Kidney capillary endothelial cell (primary cell): ENCODE results near the gene CDC73.
"Not testable (repeated sequence)": the region's sequence is repeated elsewhere in the genome, so short reads cannot be mapped to it uniquely, and the experiment has no call there.

Source experiments
- DNase-seq: peaks from one replicate; pipeline ENCODE4 v3.0.0-alpha.2; 2018; ENCODE audit warnings: low spot score

CDC73 gene

DNA sequence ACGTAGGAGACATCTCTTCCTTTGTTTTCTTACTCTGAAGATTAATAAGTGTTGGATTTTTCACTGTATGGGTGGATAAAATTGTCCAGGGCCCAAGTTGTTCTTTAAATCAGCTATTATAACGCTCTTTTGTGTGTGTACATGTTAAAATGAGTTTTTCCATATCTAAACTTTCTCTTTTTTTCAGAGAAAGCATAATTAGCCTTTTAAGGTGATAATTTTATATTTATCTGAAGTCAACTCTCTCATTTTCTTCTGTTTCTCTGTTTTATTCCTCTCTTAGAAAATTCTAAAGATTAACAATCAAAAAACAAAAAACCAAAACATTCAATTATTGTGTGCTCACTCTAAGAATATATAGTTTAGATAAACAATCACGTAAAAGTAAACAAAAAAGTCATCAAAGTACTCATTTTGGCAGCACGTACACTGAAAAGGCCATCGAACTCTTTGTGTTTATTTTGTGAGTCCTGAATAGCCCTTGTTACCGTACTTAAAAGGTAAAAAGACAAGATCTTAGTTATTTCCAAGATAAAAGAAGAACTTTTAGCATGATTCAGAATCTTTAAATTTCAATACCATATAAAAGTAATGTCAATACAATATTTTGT is 7.2 kb upstream of the CDC73 start:
- no peak for DNase-seq

DNA sequence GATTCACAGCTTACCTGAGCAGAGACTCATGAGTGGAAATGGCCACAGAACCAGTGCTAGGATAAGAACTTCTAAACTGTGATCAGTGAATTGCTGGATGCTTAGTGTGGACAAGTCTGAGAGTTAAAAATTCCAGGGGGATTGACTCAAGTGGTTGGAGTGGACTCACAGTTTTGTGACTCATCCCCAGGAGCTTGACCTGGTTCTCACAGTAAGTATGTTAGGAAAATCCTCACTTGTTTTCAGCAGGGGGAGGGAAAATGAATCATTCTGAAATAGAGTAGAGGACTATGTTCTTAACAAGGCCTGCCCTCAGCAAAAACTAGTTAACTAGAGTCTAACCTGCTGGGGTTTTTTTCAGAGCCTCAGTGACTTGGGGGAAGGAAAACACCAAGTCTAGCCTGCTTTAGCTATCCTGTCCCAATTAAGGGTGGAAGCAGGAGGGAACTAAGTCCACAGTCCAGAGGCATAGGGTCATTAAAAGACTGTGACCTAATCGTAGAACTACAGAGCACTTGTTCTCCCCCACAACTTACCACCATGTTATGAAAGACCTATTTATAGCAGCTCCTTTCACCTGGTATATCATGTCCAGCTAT is 6.1 kb upstream of the CDC73 start:
- DNase-seq = peak; percentile 90

DNA sequence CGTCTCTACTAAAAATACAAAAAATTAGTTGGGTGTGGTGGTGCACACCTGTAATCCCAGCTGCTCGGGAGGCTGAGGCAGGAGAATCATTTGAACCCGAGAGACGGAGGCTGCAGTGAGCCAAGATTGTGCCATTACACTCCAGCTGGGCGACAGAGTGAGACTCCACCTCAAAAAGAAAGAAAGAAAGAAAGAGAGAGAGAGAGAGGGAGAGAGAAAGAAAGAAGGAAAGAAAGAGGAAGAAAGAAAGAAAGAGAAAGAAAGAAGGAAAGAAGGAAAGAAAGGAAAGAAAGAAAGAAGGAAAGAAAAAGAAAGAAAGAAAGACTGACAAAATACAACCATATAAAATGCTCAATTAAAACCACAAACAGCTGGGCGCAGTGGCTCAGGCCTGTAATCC is 4.7 kb upstream of the CDC73 start:
- not testable (repeated sequence) for DNase-seq

DNA sequence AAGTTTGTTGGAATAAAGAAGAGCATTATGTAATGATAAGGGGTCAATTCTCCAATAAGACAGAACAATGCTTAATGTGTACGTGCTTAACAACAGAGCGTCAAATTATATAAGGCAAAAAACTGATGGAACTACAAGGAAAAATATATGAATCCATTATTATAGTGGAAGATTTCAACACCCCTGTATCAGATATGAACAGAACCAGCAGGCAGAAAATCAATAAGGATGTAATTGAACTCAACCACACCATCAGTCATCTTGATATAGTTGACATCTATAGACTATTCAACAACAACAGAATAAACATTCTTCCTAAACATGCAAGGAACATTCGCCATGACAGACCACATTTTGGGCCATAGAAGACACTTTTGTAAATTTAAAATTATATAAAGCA is 3.6 kb upstream of the CDC73 start:
- no peak for DNase-seq

DNA sequence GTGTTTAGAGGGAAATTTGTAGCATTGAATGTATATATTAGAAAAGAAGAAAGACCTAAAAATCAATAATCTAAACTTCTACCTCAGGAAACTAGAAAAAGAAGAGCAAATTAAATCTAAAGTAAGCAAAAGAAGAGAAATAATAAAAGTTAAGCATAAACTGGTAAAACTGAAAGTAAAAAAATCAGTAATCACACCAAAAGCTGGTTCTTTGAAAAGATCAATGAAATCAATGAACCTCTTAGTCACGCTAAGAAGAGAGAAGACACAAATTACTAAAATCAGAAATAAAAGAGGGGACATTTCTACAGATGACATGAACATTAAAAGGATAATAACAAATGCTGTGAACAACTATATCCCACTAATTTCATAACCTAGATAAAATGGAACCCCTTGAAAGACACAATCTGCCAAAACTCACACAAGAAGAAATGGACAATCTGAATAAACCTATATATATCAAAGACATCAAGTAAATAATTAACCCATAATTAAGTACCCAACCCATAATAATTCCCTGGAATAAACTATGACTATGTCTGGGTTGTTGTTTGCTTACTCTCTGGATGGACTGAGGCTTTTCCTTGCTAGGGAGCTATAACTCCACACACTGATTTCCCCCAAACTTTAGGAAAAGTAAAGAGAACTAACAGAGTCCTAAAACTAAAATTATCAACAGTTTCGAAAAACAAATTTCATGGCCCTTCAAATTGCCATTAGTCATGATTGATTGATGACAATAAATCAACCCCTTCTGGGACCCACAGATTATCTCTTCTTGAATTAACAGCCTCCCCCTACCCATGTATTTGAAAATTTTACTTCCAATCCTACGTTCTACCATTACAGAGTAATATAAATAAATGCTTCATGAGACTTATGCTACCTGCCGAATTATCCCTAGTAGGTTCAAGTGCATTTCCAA is 2.8 kb upstream of the CDC73 start:
- DNase-seq = no peak

DNA sequence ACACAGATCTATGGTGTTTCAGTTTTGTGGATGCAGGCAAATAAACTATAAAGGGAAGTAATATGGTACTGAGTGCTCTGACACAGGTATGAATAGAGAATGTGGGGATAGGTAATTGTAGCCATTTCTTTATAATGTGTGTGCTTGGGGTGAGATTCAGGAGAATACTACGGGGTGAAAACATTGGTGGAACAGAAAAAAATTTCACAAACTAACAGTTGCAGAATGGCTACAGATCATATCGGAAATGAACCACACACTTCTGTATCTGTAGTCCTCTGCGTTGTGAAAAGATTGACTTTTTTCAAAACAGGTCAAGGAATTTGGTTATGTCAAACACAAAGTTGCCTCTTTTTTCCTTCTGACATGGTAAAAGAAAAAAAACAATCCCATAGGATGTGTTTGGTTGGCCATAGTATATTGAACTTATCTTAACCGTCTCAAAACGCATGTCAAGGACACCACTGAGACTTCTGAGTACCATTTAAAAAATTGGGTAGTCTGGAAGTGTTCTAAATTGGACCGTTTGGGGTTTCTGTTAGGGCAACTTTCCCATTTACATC is 1.1 kb upstream of the CDC73 start:
- DNase-seq = no peak

DNA sequence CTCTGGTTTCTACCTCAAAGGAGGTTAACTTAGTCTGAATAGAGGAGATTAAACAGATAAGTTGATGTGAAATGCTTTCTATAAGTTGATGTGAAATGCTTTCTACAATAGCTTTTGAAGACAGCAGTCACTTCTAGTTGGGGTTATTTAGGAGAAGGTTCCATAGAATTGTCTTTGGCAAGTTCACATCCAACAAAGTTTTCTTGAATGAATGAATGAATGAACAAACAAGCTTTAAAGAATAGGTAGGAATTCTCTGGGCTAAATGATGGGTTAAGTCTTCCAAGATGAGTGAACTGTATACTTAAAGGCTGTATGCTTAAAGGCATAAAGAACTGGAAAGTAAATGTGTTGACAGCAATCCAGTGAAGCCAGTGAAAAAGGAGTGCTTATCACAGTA is 1.9 kb downstream of the CDC73 start:
- no peak for DNase-seq

DNA sequence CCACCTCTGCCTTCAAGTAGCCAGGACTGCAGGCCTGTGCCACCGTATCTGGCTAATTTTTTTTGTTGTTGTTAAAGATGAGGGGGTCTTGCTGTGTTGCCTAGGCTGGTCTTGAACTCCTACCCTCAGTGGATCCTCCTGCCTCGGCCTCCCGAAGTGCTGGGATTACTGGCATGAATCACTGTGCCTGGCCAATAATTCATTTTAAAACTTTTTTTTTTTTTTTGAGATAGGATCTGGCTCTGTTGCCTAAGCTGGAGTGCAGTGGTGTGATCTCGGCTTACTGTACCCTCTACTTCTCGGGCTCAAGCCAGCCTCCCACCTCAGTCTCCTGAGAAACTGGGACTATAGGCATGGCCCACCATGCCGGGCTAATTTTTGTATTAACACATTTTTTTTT is 3.5 kb downstream of the CDC73 start:
- no peak for DNase-seq

DNA sequence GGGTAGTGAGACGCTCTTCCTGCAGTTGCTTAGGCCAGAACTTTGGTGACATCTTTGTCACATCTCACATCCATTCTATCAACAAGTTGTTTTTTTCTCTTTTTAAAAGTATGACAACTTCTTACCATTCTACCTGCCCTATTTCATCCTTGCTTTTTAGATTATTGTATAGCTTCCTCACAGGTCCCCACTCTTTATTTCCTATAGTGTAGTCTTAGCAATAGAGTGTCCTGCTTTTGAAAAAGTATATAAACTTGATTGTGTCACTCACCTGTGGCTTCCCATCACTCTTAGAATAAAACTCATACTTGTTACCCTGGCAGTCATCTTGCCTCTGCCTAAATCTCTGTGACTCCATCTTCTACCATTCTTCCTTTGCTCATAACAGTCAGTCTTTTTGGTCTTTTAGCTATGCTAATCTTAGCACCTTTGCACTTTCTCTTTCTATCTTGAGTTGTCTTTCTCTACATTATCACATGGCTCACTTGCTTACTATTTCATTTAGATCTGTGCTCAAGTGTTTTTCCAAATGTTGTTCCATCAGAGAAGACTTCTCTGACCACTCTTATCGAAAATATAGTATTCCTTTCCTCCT is 9.5 kb downstream of the CDC73 start:
- no peak for DNase-seq

DNA sequence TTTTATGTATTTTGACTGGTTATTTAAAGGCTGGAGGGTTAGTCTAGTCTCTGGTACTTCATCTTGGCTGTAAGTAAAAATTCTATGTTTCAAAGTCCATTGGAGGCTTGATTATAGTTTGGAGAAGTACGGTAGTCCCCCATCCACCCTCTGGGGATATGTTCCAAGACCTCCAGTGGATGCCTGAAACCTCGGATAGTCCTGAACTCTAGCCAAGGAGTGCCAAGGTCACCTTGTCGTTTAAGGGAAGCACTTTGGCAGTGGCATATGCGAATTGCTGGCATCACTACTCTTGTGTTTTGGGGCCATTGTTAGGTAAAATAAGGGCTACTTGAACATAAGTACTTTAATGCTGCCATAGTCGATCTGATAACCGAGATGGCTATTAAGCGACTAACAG is 18.4 kb downstream of the CDC73 start:
- DNase-seq = no peak

DNA sequence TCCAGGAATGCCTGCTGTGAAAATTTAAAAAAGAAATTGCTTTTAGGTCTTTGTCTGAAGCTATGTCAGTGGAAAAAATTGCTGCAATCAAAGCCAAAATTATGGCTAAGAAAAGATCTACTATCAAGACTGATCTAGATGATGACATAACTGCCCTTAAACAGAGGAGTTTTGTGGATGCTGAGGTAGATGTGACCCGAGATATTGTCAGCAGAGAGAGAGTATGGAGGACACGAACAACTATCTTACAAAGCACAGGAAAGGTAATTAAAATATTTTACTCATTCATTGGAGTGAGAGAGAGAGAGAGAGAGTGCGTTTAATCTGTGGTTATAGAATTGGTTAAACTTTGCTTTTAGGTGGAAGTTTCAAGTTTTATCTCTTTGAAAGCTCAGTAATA is 20.0 kb downstream of the CDC73 start:
- no peak for DNase-seq

DNA sequence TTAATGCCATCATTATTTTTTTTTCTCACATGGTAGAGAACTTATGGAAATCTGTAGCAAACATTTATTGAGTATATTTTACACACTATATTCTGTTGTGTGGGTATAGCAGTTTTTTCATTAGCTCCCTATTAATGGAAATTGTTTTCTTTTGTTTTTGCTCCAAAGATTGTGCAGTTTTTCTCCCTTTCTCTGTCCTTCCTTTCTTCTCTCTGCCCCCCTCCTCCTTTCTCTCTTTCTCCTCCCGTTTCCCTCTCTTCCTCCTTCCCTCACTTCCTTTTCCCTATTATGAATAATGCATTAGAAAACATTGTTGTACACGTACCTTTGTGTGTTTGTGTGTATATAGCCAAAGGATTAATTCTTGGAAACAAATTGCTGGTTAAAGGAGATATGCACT is 20.6 kb downstream of the CDC73 start:
- no peak for DNase-seq

DNA sequence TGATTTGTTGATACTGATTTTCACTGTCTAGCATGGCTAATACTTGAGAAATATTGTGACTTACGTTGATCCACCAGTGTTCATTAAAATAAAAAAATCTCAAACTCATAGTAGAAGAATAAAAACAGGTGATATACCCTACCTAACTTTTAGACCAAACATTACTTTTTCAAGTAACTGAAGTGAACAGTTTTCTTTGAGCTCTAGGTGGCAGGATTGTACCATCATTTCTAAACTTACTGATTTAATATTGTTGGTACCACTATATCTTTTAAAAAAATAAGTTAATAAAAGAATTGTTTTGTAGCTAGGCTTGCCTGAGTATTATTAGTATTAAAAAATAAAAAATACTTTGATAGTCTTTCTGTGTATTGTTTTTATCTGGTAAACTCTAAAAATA is 21.5 kb downstream of the CDC73 start:
- no peak for DNase-seq

DNA sequence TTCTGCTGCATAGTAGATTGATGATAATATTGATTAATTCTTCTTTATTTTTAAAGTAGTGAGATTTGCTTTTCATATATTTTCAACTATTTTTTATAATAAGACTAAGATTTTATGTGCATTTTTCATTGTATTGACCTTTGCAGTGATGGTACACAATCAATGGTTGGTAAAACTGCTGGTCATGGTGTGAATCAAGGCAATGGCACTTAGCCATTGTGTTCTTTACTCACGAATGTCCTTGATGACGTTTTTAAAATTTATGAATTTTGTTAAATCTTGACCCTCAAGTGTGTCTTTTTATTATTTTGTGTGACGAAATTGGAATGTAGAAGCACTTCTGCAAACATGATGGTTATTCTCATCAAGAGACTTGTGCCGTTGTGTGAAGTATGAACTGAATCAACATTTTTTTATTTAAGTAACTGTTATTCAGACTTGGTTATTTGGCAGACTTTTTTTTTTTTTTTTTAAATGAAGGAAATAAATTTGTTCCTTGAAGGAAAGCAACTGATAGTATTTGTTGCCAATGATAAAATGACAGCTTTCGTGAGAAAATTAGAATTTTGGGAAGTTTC is 22.6 kb downstream of the CDC73 start:
- no peak for DNase-seq

DNA sequence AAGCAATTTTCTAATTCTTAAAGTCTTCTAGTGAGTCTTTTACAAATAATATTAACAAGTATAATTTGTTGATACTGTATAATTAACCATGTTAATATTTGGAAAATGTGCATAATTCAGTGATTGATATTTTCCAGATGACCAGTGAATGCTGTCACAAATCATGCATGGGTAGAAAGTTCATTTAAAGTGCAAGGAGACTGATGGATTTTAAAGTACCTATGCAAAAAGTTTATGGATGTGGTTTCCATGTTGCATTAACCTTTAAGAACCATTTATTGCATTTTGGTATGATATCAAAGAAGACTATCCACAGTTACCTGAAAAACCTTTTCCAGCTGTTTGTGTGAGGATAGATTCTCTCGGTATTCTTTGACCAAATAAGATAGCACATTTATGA is 23.2 kb downstream of the CDC73 start:
- no peak for DNase-seq

DNA sequence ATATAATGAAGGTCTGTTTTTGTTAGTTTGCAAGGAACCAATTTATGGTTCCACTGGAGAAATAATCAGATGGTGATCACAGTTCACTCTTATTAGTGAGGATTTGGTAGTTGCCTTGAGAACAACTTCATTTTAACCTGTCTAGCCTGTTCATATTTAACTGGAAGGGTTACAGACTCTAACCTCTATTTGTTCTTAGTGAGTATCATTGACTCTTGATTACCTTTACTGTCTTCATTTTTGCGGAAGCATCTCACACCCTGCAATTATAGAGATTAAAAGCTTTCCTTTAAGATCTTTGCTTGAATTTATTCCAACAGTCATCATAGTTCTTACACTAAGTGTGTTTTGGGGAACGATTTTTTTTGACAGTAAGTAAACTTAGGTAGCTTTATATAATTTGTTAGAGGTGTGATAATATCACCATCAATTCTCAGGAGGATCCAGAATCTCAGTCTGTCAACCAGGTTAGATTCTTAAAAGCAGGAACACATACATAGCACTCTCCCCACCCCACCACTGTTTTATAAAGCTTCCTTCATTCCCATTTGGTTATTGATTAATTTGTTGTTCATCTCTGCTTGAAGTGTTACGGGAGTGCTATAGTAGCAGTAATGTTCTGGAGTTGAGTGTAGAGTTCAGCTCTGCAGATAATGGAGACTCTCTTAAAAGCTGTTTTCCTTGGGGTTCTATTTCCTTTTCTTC is 34.4 kb downstream of the CDC73 start:
- no peak for DNase-seq

DNA sequence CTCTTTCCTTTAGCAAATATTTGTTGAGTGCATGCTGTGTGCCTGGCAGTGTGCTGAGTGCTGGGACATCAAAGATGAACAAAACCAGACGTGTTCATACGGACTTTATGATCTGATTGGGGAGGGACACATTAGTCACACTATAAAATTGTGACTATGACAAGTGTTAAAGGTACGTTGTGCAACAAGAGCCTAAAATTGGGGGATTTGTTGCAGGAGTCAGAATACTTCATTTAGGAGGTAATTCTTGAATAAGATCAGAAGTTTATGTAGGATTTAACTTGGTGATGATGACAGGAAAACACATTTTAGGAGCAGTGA is 35.0 kb downstream of the CDC73 start:
- DNase-seq = no peak

DNA sequence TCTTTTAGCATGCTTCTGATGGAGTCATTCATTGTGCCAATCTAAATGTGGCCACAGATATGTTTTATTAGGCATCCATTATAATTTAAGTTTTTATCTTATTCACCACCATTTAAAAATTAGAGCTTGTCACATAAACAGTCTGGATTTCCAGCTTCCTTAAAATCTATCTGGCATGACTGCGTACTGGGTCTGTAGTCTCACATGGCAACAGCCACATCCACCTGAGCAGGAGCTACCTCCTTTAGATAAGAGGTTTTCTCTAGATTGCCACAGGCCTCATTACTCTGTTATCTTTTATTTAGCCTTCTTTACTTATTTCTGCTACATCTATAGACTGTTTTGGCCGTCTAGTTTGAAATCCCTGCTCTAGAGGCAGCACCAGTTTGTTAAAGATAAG is 35.5 kb downstream of the CDC73 start:
- no peak for DNase-seq

DNA sequence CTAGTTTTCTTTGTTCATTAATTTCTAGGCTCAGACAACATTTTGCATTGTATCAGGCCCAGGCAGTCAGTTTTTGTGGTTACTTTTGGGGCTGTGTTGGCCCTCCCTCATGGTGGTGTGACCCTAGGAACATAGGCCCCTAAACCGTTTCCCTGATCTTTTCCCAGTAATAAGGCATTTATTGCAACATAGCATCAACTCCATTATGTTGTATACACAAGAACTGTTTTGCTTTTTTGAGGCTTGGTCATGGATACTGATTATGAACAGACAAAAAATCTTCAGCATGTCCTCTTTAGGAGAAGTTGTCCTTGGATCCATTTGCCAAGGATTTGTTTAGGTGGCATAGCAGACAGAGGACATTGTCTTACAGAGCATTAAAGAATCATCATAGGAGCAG is 54.3 kb downstream of the CDC73 start:
- no peak for DNase-seq

DNA sequence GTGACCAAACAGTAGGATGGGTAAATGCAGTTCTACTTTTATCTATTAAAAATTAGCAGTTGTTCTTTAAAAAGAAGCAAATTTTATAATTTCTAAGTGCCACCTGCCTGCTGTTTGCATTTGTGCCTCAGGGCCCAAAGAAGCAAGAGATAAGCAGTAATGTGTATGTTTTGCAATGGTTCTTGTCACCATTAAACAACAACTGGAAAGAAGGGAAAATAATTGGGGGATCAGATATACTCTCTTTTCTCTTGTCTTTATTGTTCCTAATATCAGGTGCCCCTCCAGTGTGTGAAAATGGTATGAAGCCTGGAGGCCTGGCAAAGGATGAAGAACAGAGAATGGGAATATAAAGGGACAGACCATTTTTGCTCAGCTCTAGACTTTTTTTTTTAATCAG is 55.0 kb downstream of the CDC73 start:
- no peak for DNase-seq

DNA sequence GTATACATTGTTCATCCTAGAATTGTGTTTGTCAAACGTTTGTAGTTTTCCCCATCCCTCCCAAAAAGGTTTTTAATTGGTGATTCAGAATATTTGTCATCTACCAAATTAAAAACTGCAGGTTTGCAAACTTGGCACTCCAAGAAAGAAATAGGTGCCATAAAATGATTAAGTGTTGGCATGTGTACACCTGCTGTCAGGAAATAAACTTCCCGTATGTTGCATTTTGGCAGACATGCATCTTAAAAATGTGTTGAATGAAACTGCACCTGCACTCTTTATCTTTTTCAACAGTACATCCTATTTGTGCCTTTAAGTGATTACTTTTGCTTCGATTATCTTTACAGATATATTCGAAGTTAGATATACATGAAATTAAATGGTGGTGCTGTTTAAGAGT is 57.3 kb downstream of the CDC73 start:
- no peak for DNase-seq

DNA sequence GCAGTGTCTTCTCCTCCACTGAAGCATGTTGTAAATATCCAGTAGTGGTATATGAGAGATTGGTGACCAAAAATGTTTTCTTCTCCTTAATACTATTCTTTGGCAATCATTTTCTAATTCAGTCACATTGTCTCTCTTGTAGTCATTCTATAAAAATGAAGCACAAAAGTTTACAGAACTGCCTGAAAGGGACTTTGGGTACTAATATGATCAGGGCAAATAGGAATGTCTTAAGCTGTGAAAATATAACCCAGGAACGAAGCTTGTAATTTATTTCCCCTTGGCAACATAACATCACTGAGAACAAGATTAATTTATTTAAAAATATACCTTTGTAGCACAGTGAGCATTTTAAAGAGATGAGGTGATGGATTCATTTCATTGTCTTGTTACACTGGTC is 59.7 kb downstream of the CDC73 start:
- DNase-seq = no peak
